Measurements from ENCODE around the gene AGAP1. TPM values are rescaled to one million over a fixed set of nuclear protein-coding genes. Genes with fewer than 3 reads are reported as not detected.

Gene AGAP1
- total and polyA plus RNA-seq, 4 donors: 36.1 to 79.4 (median 52.6) TPM

- Histone ChIP-seq H3K27ac (ENCODE audit: low read depth, low read length) (no peak overlapping the region), H3K9me3 (ENCODE audit: control insufficient read depth, insufficient read depth, low read length) (no peaks in the 10 kb centered on the region), H3K4me3 (ENCODE audit: low read depth, low read length) (no peak overlapping the region), H3K27me3 (ENCODE audit: control insufficient read depth, insufficient read depth, low read length) (no peaks in the 10 kb centered on the region), H3K4me1 (ENCODE audit: control insufficient read depth, insufficient read depth, low read length) (peaks cover 50% of the 10 kb centered on the region), H3K36me3 (ENCODE audit: control insufficient read depth, insufficient read depth, low read length) (peaks cover 4% of the 10 kb centered on the region)
- no peak for DNase-seq (ENCODE audit: low read depth in 4 of 6, low spot score in 6 of 6)
- 83% methylated on average over 3 of the region's 9 CpGs for WGBS (ENCODE audit: insufficient coverage)
Observed at GRCh38 chr2:235690082-235690808, 196.4 kb downstream of the AGAP1 start.

- Histone ChIP-seq H3K4me3 (ENCODE audit: low read depth, low read length) (no peak overlapping the region), H3K4me1 (ENCODE audit: control insufficient read depth, insufficient read depth, low read length) (peaks cover 51% of the 10 kb centered on the region), H3K27ac (ENCODE audit: low read depth, low read length) (no peak overlapping the region), H3K9me3 (ENCODE audit: control insufficient read depth, insufficient read depth, low read length) (no peaks in the 10 kb centered on the region), H3K36me3 (ENCODE audit: control insufficient read depth, insufficient read depth, low read length) (peaks cover 4% of the 10 kb centered on the region), H3K27me3 (ENCODE audit: control insufficient read depth, insufficient read depth, low read length) (no peaks in the 10 kb centered on the region)
- WGBS (ENCODE audit: insufficient coverage): 65% methylated on average over 5 of the region's 14 CpGs
- peak in 1 of 6 donors; percentile 79 for DNase-seq (ENCODE audit: low read depth in 4 of 6, low spot score in 6 of 6)
Observed at GRCh38 chr2:235690809-235691450, 197.1 kb downstream of the AGAP1 start.

- Histone ChIP-seq H3K4me1 (ENCODE audit: control insufficient read depth, insufficient read depth, low read length) (peaks cover 54% of the 10 kb centered on the region), H3K9me3 (ENCODE audit: control insufficient read depth, insufficient read depth, low read length) (no peaks in the 10 kb centered on the region), H3K36me3 (ENCODE audit: control insufficient read depth, insufficient read depth, low read length) (peaks cover 4% of the 10 kb centered on the region), H3K27me3 (ENCODE audit: control insufficient read depth, insufficient read depth, low read length) (no peaks in the 10 kb centered on the region), H3K4me3 (ENCODE audit: low read depth, low read length) (no peak overlapping the region), H3K27ac (ENCODE audit: low read depth, low read length) (no peak overlapping the region)
- 85% methylated on average over 10 of the region's 10 CpGs for WGBS (ENCODE audit: insufficient coverage)
- DNase-seq (ENCODE audit: low read depth in 4 of 6, low spot score in 6 of 6): no peak
Observed at GRCh38 chr2:235692076-235692475, 198.2 kb downstream of the AGAP1 start.

- DNase-seq (ENCODE audit: low read depth in 4 of 6, low spot score in 6 of 6): no peak
- Histone ChIP-seq H3K36me3 (ENCODE audit: control insufficient read depth, insufficient read depth, low read length) (peaks cover 4% of the 10 kb centered on the region), H3K4me3 (ENCODE audit: low read depth, low read length) (no peak overlapping the region), H3K27me3 (ENCODE audit: control insufficient read depth, insufficient read depth, low read length) (no peaks in the 10 kb centered on the region), H3K4me1 (ENCODE audit: control insufficient read depth, insufficient read depth, low read length) (peaks cover 58% of the 10 kb centered on the region), H3K27ac (ENCODE audit: low read depth, low read length) (no peak overlapping the region), H3K9me3 (ENCODE audit: control insufficient read depth, insufficient read depth, low read length) (no peaks in the 10 kb centered on the region)
- 77% methylated on average over 15 of the region's 15 CpGs for WGBS (ENCODE audit: insufficient coverage)
Observed at GRCh38 chr2:235692671-235693171, 198.9 kb downstream of the AGAP1 start.

- Histone ChIP-seq H3K9me3 (ENCODE audit: control insufficient read depth, insufficient read depth, low read length) (no peaks in the 10 kb centered on the region), H3K36me3 (ENCODE audit: control insufficient read depth, insufficient read depth, low read length) (peaks cover 4% of the 10 kb centered on the region), H3K4me1 (ENCODE audit: control insufficient read depth, insufficient read depth, low read length) (peaks cover 55% of the 10 kb centered on the region), H3K27ac (ENCODE audit: low read depth, low read length) (no peak overlapping the region), H3K4me3 (ENCODE audit: low read depth, low read length) (no peak overlapping the region), H3K27me3 (ENCODE audit: control insufficient read depth, insufficient read depth, low read length) (no peaks in the 10 kb centered on the region)
- no peak for DNase-seq (ENCODE audit: low read depth in 4 of 6, low spot score in 6 of 6)
- WGBS (ENCODE audit: insufficient coverage): 94% methylated on average over 8 of the region's 10 CpGs
Observed at GRCh38 chr2:235693279-235693678, 199.4 kb downstream of the AGAP1 start.

- no peak for DNase-seq (ENCODE audit: low read depth in 4 of 6, low spot score in 6 of 6)
- H3K27ac ChIP-seq (ENCODE audit: low read depth, low read length): no peak overlapping the region
- no peaks in the 10 kb centered on the region for H3K27me3 ChIP-seq (ENCODE audit: control insufficient read depth, insufficient read depth, low read length)
- H3K4me3 ChIP-seq (ENCODE audit: low read depth, low read length): no peak overlapping the region
- H3K36me3 ChIP-seq (ENCODE audit: control insufficient read depth, insufficient read depth, low read length): peaks cover 4% of the 10 kb centered on the region
- 48% methylated on average over 11 of the region's 17 CpGs for WGBS (ENCODE audit: insufficient coverage)
- H3K4me1 ChIP-seq (ENCODE audit: control insufficient read depth, insufficient read depth, low read length): peaks cover 56% of the 10 kb centered on the region
- no peaks in the 10 kb centered on the region for H3K9me3 ChIP-seq (ENCODE audit: control insufficient read depth, insufficient read depth, low read length)
Observed at GRCh38 chr2:235694721-235695601, 201.1 kb downstream of the AGAP1 start.

- H3K27me3 ChIP-seq (ENCODE audit: control insufficient read depth, insufficient read depth, low read length): no peaks in the 10 kb centered on the region
- no peak overlapping the region for H3K27ac ChIP-seq (ENCODE audit: low read depth, low read length)
- H3K36me3 ChIP-seq (ENCODE audit: control insufficient read depth, insufficient read depth, low read length): peaks cover 4% of the 10 kb centered on the region
- H3K4me3 ChIP-seq (ENCODE audit: low read depth, low read length): no peak overlapping the region
- H3K4me1 ChIP-seq (ENCODE audit: control insufficient read depth, insufficient read depth, low read length): peaks cover 50% of the 10 kb centered on the region
- no peaks in the 10 kb centered on the region for H3K9me3 ChIP-seq (ENCODE audit: control insufficient read depth, insufficient read depth, low read length)
- 77% methylated on average over 3 of the region's 3 CpGs for WGBS (ENCODE audit: insufficient coverage)
- DNase-seq (ENCODE audit: low read depth in 4 of 6, low spot score in 6 of 6): no peak
Observed at GRCh38 chr2:235695602-235695895, 201.7 kb downstream of the AGAP1 start.

GRCh38 chr2:235697041-235697440 is 203.2 kb downstream of the AGAP1 start:
- H3K4me1 ChIP-seq (ENCODE audit: control insufficient read depth, insufficient read depth, low read length): peaks cover 44% of the 10 kb centered on the region
- peaks cover 4% of the 10 kb centered on the region for H3K36me3 ChIP-seq (ENCODE audit: control insufficient read depth, insufficient read depth, low read length)
- 96% methylated on average over 7 of the region's 8 CpGs for whole genome bisulfite sequencing (ENCODE audit: insufficient coverage)
- no peak for DNase-seq (ENCODE audit: low read depth in 4 of 6, low spot score in 6 of 6)
- H3K9me3 ChIP-seq (ENCODE audit: control insufficient read depth, insufficient read depth, low read length): no peaks in the 10 kb centered on the region
- no peak overlapping the region for H3K4me3 ChIP-seq (ENCODE audit: low read depth, low read length)
- no peak overlapping the region for H3K27ac ChIP-seq (ENCODE audit: low read depth, low read length)
- H3K27me3 ChIP-seq (ENCODE audit: control insufficient read depth, insufficient read depth, low read length): no peaks in the 10 kb centered on the region

GRCh38 chr2:235698028-235698427 is 204.2 kb downstream of the AGAP1 start:
- no peak overlapping the region for H3K4me3 ChIP-seq (ENCODE audit: low read depth, low read length)
- H3K9me3 ChIP-seq (ENCODE audit: control insufficient read depth, insufficient read depth, low read length): no peaks in the 10 kb centered on the region
- peaks cover under 1% of the 10 kb centered on the region for H3K36me3 ChIP-seq (ENCODE audit: control insufficient read depth, insufficient read depth, low read length)
- no peak for DNase-seq (ENCODE audit: low read depth in 4 of 6, low spot score in 6 of 6)
- H3K4me1 ChIP-seq (ENCODE audit: control insufficient read depth, insufficient read depth, low read length): peaks cover 42% of the 10 kb centered on the region
- WGBS (ENCODE audit: insufficient coverage): 87% methylated on average over 7 of the region's 9 CpGs
- H3K27me3 ChIP-seq (ENCODE audit: control insufficient read depth, insufficient read depth, low read length): no peaks in the 10 kb centered on the region
- no peak overlapping the region for H3K27ac ChIP-seq (ENCODE audit: low read depth, low read length)

All from spinal cord (tissue), 10 donors.